Stimulated activated CD4-positive, alpha-beta T cell treated with anti-CD3 and anti-CD28 coated beads, Interleukin-1b, Interleukin-23, amount 100 ng/mL, for 48 hours (primary cell): ENCODE results near the gene FAM219A.
"Not testable (repeated sequence)": the region's sequence is repeated elsewhere in the genome, so short reads cannot be mapped to it uniquely, and the experiment has no call there.

Source experiments
- DNase-seq: peaks from one replicate; pipeline ENCODE4 v3.0.0-alpha.2; 2020

Gene FAM219A

DNA sequence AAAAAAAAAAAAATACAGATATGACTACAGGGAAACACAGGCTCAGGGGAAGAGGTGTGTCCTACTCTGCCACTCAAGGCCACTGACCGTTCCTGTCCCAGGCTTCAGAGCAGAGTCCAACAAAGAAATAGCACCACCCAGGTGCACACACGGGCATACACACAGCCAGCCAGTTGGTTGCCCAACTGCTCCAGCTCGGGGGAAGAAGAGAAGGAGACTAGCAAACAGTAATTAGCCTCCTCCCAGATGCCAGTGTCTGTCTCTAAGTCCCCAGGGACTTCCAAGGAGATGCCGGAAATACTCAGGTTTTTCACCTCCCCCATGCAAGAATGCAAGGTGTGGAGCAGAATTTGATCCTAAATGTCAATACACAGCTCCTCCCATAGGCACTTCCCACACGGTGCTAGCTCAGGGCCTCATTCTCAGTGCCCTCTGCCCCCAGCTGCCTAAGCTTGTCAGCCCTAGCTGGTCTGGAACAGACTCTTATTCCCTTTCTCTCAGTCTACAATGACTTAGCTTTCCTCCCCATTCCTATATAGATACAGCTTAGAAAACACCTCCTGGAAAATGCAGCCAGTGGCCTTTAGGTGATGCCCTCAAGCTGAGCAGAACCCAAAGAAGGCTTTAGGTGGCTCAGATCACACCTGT is 83.3 kb downstream of the FAM219A start:
- DNase-seq: no peak

GRCh38 chr9:34374339-34374738 is 84.0 kb downstream of the FAM219A start:
- DNase-seq: no peak

- no peak for DNase-seq
Measured at GRCh38 chr9:34373749-34374148, 84.6 kb downstream of the FAM219A start.

- DNase-seq: no peak
Measured at GRCh38 chr9:34372467-34373011, 85.8 kb downstream of the FAM219A start.

- no peak for DNase-seq
Measured at GRCh38 chr9:34371886-34372466, 86.4 kb downstream of the FAM219A start.

DNA sequence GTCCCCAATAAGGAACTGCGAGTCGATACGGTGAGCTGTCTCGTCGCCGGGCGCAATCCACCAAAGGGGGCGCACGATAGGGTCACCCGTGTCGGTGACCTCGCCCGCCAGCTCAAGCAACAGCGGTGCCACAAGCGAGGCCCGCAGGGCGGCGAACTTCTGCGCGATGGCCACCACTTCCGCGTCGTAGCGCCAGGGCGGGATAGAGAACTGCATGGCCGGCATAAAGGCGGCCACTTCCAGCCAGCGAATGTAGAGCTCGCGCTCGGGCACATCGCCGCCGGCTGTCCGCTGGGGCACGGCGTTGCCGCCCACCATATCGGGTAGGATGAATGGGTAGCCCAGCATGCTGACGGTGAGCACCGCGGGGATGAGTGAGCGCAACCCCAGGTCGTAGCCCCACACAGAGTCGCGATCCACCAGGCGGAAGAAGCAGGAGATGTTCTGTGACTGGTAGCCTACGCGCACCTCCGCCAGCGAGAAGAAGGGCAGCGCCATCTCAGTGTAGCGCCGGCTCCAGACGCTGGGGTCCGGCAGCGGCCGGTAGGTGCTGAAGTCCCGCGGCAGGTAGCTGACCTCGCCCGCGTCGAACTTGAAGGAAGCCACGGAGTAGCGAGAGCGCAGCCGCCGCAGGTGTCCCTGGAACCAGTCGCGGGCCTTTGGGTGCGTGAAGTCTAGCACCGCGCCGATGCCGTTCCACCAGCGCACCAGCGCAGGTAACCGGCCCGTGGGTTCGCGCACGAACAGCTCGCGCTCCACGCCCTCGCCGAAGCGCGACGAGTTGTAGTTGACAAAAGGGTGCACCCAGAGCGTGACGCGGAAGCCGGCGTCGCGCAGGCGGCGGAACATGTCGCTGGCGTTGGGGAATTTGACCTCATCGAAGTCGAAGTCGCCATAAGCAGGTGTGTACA is 87.1 kb downstream of the FAM219A start:
- DNase-seq: no peak

GRCh38 chr9:34370335-34370969 is 87.9 kb downstream of the FAM219A start:
- DNase-seq: no peak

GRCh38 chr9:34369636-34370035 is 88.7 kb downstream of the FAM219A start:
- no peak for DNase-seq

DNA sequence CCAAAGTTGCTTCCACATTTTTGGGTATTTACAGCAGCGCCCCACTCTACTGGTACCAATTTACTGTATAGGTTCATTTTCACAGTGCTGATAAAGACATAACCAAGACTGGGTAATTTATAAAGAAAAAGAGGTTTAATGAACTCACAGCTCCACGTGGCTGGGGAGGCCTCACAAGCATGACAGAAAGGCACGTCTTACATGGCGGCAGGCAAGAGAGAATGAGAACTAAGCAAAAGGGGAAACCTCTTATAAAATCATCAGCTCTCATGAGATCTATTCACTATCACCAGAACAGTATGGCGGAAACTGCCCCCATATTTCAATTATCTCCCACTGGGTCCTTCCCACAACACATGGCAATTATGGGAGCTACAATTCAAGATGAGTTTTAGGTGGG is 89.6 kb downstream of the FAM219A start:
- DNase-seq: not testable (repeated sequence)

DNA sequence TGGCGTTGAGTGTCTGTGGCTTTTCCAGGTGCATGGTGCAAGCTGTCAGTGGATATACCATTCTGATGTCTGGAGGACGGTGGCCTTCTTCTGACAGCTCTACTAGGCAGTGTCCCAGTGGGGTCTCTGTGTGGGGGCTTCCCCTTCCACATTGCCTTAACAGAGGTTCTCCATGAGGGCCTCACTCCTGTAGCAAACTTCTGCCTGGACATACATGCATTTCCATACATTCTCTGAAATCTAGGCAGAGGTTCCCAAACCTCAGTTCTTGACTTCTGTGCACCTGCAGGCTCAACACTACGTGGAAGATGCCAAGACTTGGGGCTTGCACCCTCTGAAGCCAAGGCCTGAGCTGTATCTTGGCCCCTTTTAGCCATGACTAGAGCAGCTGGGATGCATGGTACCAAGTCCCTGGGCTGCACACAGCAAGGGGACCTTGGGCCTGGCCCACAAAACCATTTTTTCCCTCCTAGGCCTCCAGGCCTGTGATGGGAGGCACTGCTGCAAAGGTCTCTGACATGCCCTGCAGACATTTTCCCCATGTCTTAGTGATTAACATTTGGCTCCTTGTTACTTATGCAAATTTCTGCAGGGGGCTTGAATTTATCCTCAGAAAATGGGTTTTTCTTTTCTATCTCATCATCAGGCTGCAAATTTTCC is 90.5 kb downstream of the FAM219A start:
- not testable (repeated sequence) for DNase-seq

- DNase-seq: no peak
Measured at GRCh38 chr9:34366365-34366764, 92.0 kb downstream of the FAM219A start.

GRCh38 chr9:34365282-34365681 is 93.1 kb downstream of the FAM219A start:
- DNase-seq: no peak

DNA sequence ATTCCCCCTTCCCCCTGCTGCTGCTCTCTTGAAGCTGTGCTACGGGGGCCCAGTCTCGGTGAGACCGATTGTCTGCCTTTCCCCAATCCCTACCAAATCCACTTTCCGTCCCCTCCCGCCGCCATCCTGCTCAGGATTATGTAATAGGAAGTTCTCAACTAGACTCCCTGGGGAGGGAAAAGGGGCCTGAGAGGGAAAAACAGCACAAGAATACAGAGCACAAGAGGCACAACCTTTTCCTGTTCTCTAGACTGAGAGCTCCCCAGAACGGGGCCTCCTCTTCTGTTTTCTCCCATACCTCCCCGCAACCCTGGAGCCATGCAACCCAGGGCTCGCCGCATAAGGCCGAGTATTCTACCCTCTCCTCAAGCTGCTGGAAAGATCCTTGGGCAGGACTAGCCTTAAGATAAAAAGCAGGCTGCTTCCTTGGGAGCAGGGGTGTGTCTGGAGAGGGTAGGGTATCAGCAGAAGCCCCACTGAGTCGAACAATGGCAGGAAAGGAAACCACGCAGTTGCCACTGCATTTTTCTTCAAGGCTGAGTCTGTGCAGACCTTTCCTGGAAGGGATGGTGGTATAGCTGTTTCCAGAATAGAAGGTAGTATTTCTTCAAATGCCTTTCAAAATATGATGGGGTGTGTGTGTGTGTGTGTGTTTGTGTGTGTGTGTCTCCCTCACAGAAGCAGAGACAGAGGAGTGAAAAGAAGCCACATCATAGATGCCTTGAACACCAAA is 94.6 kb downstream of the FAM219A start:
- no peak for DNase-seq

DNA sequence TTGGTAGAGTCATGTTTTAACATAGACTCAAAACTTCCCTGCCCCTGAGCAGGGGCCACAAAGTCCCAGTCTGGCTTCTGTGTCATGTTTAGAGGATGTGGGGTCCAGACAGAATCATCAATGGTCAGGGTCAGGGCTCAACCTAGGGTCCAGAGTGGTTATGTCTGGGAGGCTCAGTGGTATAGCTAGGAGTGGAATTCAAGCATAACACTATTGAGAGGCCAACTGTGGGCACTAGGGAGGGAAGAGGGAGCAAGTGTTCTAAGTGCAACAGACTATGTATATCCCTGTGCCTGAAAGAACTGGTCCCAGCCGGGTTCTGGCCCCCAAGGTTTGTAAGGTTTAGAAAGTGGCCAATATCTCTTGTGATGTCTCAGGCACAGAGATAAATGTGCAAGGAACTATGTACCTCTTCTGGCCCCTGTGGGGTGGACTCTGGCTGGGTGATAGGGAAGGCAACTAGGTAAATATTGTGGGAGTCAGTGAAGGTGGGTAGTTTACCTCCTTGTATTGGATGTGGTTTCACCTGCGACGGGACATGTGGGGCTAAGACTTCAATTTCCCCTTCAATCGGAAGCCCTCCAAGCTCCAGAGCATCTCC is 95.7 kb downstream of the FAM219A start:
- no peak for DNase-seq

GRCh38 chr9:34352957-34353356 is 105.4 kb downstream of the FAM219A start:
- DNase-seq: not testable (repeated sequence)

- DNase-seq: not testable (repeated sequence)
Measured at GRCh38 chr9:34352122-34352652, 106.2 kb downstream of the FAM219A start.

GRCh38 chr9:34349324-34349723 is 109.0 kb downstream of the FAM219A start:
- no peak for DNase-seq
